ENCODE measurements around the gene ANKRD44. TPM values are rescaled to one million over a fixed set of nuclear protein-coding genes. Genes with fewer than 3 reads are reported as not detected.

Gene ANKRD44
- total RNA-seq, 1 experiment from 2014 or later, result 5.8 TPM

GRCh38 chr2:196957881-196958525 lies 352.6 kb downstream of the ANKRD44 start:
- DNase-seq (ENCODE audit: low read depth), result no peak

DNA sequence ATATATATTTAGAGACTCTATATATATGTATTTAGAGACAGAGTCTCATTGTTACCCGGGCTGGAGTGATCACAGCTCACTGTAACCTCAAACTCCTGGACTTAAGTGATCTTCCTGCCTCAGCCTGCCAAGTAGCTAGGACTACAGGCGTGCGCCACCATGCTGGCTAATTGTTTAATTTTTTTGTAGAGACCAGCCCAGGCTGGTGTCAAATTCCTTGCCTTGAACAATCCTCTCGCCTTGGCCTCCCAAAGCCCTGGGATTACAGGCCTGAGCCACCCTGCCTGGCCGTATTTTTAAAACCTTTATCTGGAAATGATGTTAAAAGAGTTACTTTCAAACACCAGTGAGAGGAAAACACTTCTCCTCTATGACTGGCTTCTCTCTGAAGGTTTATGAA lies 353.1 kb downstream of the ANKRD44 start:
- no peak for DNase-seq (ENCODE audit: low read depth)

DNA sequence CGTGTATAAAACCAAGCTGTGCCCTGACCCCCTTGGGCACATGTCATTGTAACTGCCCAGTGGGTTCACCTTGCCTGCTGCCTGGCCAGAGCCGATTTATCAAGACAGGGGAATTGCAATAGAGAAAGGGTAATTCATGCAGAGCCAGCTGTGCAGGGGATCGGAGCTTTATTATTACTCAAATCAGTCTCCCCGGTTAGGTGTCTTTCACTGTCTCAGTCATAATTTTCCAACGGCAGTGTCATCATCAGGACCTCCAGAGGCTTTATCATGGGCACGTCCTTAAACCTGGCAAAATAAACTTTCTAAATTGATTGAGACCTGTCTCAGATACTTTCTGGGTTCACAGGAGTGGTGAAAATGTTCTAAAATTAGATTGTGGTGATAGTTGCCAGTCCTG lies 354.5 kb downstream of the ANKRD44 start:
- DNase-seq (ENCODE audit: low read depth), result no peak

GRCh38 chr2:196955036-196955435 lies 355.5 kb downstream of the ANKRD44 start:
- no peak for DNase-seq (ENCODE audit: low read depth)

DNA sequence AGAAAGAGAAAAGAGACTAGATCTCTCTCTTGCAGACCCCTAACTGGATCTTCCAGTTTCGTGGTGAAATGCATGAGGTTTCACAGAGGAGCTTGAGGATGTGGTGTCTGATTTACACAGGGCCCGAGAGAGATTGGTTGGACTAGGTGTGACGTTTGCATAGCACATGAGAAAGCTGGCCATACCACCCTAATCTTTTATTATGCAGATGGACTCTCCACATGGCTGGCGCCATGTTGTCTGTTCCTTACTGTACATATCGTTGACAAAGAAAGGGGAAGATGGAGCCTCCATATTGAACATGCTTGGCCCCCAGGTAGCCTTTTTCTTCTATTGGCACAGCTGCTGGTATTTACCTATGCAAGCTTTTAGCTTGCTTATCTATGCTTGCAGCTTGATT lies 356.6 kb downstream of the ANKRD44 start:
- no peak for DNase-seq (ENCODE audit: low read depth)

DNA sequence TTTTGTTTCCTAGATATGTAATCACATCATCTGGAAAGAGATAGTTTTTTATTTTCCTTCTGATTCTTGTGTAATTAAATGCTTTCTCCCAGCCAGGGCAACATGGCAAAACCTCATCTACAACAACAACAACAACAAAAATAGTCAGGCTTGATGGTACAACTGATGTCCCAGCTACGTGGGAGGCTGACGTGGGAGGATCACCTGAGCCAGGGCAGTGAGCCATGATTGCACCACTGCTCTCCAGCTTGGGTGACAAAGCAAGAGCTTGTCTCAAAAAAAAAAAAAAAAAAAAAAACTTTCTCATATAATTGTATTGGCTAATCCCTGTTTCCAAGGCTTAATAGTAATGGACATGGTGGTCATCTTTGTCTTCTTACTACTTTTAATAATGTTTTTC lies 357.6 kb downstream of the ANKRD44 start:
- no peak for DNase-seq (ENCODE audit: low read depth)

GRCh38 chr2:196951973-196952372 lies 358.6 kb downstream of the ANKRD44 start:
- no peak for DNase-seq (ENCODE audit: low read depth)

GRCh38 chr2:196949116-196949515 lies 361.5 kb downstream of the ANKRD44 start:
- DNase-seq (ENCODE audit: low read depth), result no peak

DNA sequence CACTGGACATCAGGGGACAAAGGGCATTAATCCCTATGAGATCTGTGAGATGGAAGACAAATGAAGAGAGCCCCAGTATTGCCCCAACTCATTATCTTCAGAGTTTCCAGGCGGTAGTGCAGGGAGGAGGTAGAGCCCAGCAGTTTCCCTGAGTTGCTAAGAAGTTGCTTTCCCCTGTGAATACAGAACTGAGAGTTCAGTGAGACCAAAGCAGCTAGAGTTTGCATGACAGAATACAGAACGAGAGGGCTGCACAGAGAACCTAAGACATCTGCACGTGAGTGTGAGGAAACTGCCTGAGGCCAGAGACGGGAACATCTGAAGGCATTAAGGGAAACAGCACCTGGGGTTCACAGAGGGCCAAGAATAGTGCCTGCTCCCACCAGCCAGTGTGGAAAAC lies 366.0 kb downstream of the ANKRD44 start:
- DNase-seq (ENCODE audit: low read depth), result no peak

GRCh38 chr2:196941398-196942078 lies 369.0 kb downstream of the ANKRD44 start:
- DNase-seq (ENCODE audit: low read depth), result no peak

- DNase-seq (ENCODE audit: low read depth), result peak; percentile 18
These were observed 371.2 kb downstream of the ANKRD44 start for GRCh38 chr2:196939371-196939770.

Other genes starting within 250 kb of the ANKRD44 start
- gene SF3B1, start 124.2 kb upstream of the ANKRD44 start, total RNA-seq (2014; rRNA removed; shearing (Covaris generic)), result 185 and 220 TPM in 2 replicates
- gene COQ10B, start 142.8 kb upstream of the ANKRD44 start, total RNA-seq (2014; rRNA removed; shearing (Covaris generic)), result 39.7 and 39.8 TPM in 2 replicates
- gene HSPD1, start 189.1 kb upstream of the ANKRD44 start, total RNA-seq (2014; rRNA removed; shearing (Covaris generic)), result 397 and 401 TPM in 2 replicates
- gene HSPE1, start 189.6 kb upstream of the ANKRD44 start, total RNA-seq (2014; rRNA removed; shearing (Covaris generic)), result 446 and 466 TPM in 2 replicates
- gene MOB4, start 205.3 kb upstream of the ANKRD44 start, total RNA-seq (2014; rRNA removed; shearing (Covaris generic)), result 49.8 and 63.8 TPM in 2 replicates